ENCODE results near the gene OLIG2. TPM values are rescaled to one million over a fixed set of nuclear protein-coding genes. Genes with fewer than 3 reads are reported as not detected.

OLIG2 gene
- total RNA-seq, 2 experiments from 2014 or later, result not detected

GRCh38 chr21:33028773-33029384 lies 3.1 kb downstream of the OLIG2 start:
- no peaks in the 10 kb centered on the region for H3K36me3 Mint-ChIP-seq (ENCODE audit: low read depth)
- DNase-seq (peak in 9 of 14 experiments; percentile 13 to 56 (median 30)), ATAC-seq (ENCODE audit: poor library complexity) (peak; percentile 64)
- Histone ChIP-seq H3K27me3 (ENCODE audit: control insufficient read depth in 1 of 2, insufficient read depth in 2 of 2, low read length in 2 of 2) (peaks cover 78 to 94% of the 10 kb centered on the region in 2 experiments), H3K4me1 (ENCODE audit: insufficient read depth, low read length) (peaks cover 55% of the 10 kb centered on the region), H3K4me3 (ENCODE audit: low read length) (peak overlapping the region; percentile 14), H3K36me3 (ENCODE audit: insufficient read depth, low read length) (no peaks in the 10 kb centered on the region), H3K9me3 (ENCODE audit: control insufficient read depth in 1 of 2, insufficient read depth in 1 of 2, low read length in 2 of 2) (peaks cover 0 to 58% of the 10 kb centered on the region in 2 experiments), H3K27ac (ENCODE audit: low read depth in 1 of 2, low read length in 2 of 2) (no peak overlapping the region)
- intact Hi-C loops (cut with DNase I, micrococcal nuclease), result no loop called here
- peaks cover 46% of the 10 kb centered on the region for H3K4me1 Mint-ChIP-seq (ENCODE audit: low read depth)
- H3K4me3 Mint-ChIP-seq, result peak overlapping the region; percentile 48
- ChIA-PET CTCF (no interaction called here), POLR2A (no interaction called here)
- H3K27ac Mint-ChIP-seq, result no peak overlapping the region
- H3K9me3 Mint-ChIP-seq, result no peaks in the 10 kb centered on the region
- no peak for TF ChIP-seq CTCF (IDR thresholded peaks at IDR 0.05)
- peaks cover 81% of the 10 kb centered on the region for H3K27me3 Mint-ChIP-seq

- peaks cover 0 to 53% of the 10 kb centered on the region in 2 experiments for H3K9me3 ChIP-seq (ENCODE audit: control insufficient read depth in 1 of 2, insufficient read depth in 1 of 2, low read length in 2 of 2)
- no peaks in the 10 kb centered on the region for H3K9me3 Mint-ChIP-seq
- peak overlapping the region; percentile 14 for H3K4me3 ChIP-seq (ENCODE audit: low read length)
- peak overlapping the region; percentile 48 for H3K4me3 Mint-ChIP-seq
- DNase-seq (no peak), ATAC-seq (ENCODE audit: poor library complexity) (no peak)
- no peak overlapping the region for H3K27ac Mint-ChIP-seq
- peaks cover 75 to 89% of the 10 kb centered on the region in 2 experiments for H3K27me3 ChIP-seq (ENCODE audit: control insufficient read depth in 1 of 2, insufficient read depth in 2 of 2, low read length in 2 of 2)
- ChIA-PET POLR2A (no interaction called here), CTCF (no interaction called here)
- H3K36me3 ChIP-seq (ENCODE audit: insufficient read depth, low read length), result no peaks in the 10 kb centered on the region
- intact Hi-C loops (cut with DNase I, micrococcal nuclease), result no loop called here
- no peak overlapping the region for H3K27ac ChIP-seq (ENCODE audit: low read depth in 1 of 2, low read length in 2 of 2)
- peaks cover 41% of the 10 kb centered on the region for H3K4me1 Mint-ChIP-seq (ENCODE audit: low read depth)
- peaks cover 79% of the 10 kb centered on the region for H3K27me3 Mint-ChIP-seq
- H3K36me3 Mint-ChIP-seq (ENCODE audit: low read depth), result no peaks in the 10 kb centered on the region
- H3K4me1 ChIP-seq (ENCODE audit: insufficient read depth, low read length), result peaks cover 49% of the 10 kb centered on the region
- TF ChIP-seq CTCF (IDR thresholded peaks at IDR 0.05), result no peak
These were observed 3.7 kb downstream of the OLIG2 start for GRCh38 chr21:33029385-33029921.

- ChIA-PET POLR2A (no interaction called here), CTCF (no interaction called here)
- no peak overlapping the region for H3K4me3 ChIP-seq (ENCODE audit: low read length)
- no peak for ATAC-seq (ENCODE audit: poor library complexity)
- H3K4me1 Mint-ChIP-seq (ENCODE audit: low read depth), result peaks cover 35% of the 10 kb centered on the region
- no peaks in the 10 kb centered on the region for H3K36me3 ChIP-seq (ENCODE audit: insufficient read depth, low read length)
- peaks cover 44% of the 10 kb centered on the region for H3K4me1 ChIP-seq (ENCODE audit: insufficient read depth, low read length)
- no peak for DNase-seq
- H3K4me3 Mint-ChIP-seq, result no peak overlapping the region
- H3K9me3 Mint-ChIP-seq, result no peaks in the 10 kb centered on the region
- H3K27me3 Mint-ChIP-seq, result peaks cover 79% of the 10 kb centered on the region
- no peaks in the 10 kb centered on the region for H3K36me3 Mint-ChIP-seq (ENCODE audit: low read depth)
- H3K9me3 ChIP-seq (ENCODE audit: control insufficient read depth in 1 of 2, insufficient read depth in 1 of 2, low read length in 2 of 2), result peaks cover 0 to 47% of the 10 kb centered on the region in 2 experiments
- H3K27me3 ChIP-seq (ENCODE audit: control insufficient read depth in 1 of 2, insufficient read depth in 2 of 2, low read length in 2 of 2), result peaks cover 70 to 84% of the 10 kb centered on the region in 2 experiments
- intact Hi-C loops (cut with DNase I, micrococcal nuclease), result no loop called here
- no peak for TF ChIP-seq CTCF (IDR thresholded peaks at IDR 0.05)
- H3K27ac Mint-ChIP-seq, result no peak overlapping the region
- H3K27ac ChIP-seq (ENCODE audit: low read depth in 1 of 2, low read length in 2 of 2), result no peak overlapping the region
These were observed 4.3 kb downstream of the OLIG2 start for GRCh38 chr21:33029975-33030461.

Measured in CD4-positive, alpha-beta T cell (primary cell).